GM20431 (cell line): Measurements from ENCODE around the gene GFAP.

Experiments
- in situ Hi-C: fragments of 300-500 bp; cut with MseI, MboI; formaldehyde crosslinking; loops from one replicate; pipeline ENCODE4 v1.15.0; 2020; ENCODE audit warnings: low sequenced_read_pairs; ENCODE audit not compliant: unreplicated experiment

Gene GFAP

GRCh38 chr17:44932096-44932786 lies 16.9 kb upstream of the GFAP start:
- in situ Hi-C loops: no loop called here

- in situ Hi-C loops: no loop called here
These were observed 16.1 kb upstream of the GFAP start for GRCh38 chr17:44931376-44931775.

GRCh38 chr17:44930667-44931066 lies 15.4 kb upstream of the GFAP start:
- in situ Hi-C loops: no loop called here

- in situ Hi-C loops: loop anchor here (10.0 kb wide), 1 partner anchor 86 kb away; no protein-coding TSS in a partner anchor
These were observed 13.8 kb upstream of the GFAP start for GRCh38 chr17:44928950-44929720.

- in situ Hi-C loops: loop anchor here (10.0 kb wide), 1 partner anchor 87 kb away; no protein-coding TSS in a partner anchor
These were observed 12.8 kb upstream of the GFAP start for GRCh38 chr17:44928136-44928535.

- in situ Hi-C loops: loop anchor here (10.0 kb wide), 1 partner anchor 87 kb away; no protein-coding TSS in a partner anchor
These were observed 12.4 kb upstream of the GFAP start for GRCh38 chr17:44927696-44928095.

- in situ Hi-C loops: loop anchor here (10.0 kb wide), 1 partner anchor 88 kb away; no protein-coding TSS in a partner anchor
These were observed 11.7 kb upstream of the GFAP start for GRCh38 chr17:44926821-44927525.

- in situ Hi-C loops: loop anchor here (10.0 kb wide), 1 partner anchor 89 kb away; no protein-coding TSS in a partner anchor
These were observed 10.7 kb upstream of the GFAP start for GRCh38 chr17:44925731-44926697.

GRCh38 chr17:44924107-44924544 lies 8.8 kb upstream of the GFAP start:
- in situ Hi-C loops: loop anchor here (10.0 to 25.0 kb wide), 2 partner anchors 91 to 188 kb away; no protein-coding TSS in a partner anchor

- in situ Hi-C loops: loop anchor here (10.0 to 25.0 kb wide), 2 partner anchors 92 to 189 kb away; no protein-coding TSS in a partner anchor
These were observed 7.6 kb upstream of the GFAP start for GRCh38 chr17:44922746-44923470.

- in situ Hi-C loops: loop anchor here (10.0 to 25.0 kb wide), 2 partner anchors 93 to 190 kb away; no protein-coding TSS in a partner anchor
These were observed 6.8 kb upstream of the GFAP start for GRCh38 chr17:44922136-44922535.

GRCh38 chr17:44921122-44921882 lies 6.0 kb upstream of the GFAP start:
- in situ Hi-C loops: loop anchor here (10.0 to 25.0 kb wide), 2 partner anchors 93 to 191 kb away; no protein-coding TSS in a partner anchor

GRCh38 chr17:44920565-44920940 lies 5.3 kb upstream of the GFAP start:
- in situ Hi-C loops: loop anchor here (10.0 to 25.0 kb wide), 2 partner anchors 94 to 192 kb away; no protein-coding TSS in a partner anchor

GRCh38 chr17:44919885-44920564 lies 4.7 kb upstream of the GFAP start:
- in situ Hi-C loops: loop anchor here (10.0 to 25.0 kb wide), 2 partner anchors 95 to 192 kb away; no protein-coding TSS in a partner anchor

GRCh38 chr17:44919411-44919810 lies 4.1 kb upstream of the GFAP start:
- in situ Hi-C loops: loop anchor here (25.0 kb wide), 1 partner anchor 193 kb away; no protein-coding TSS in a partner anchor

GRCh38 chr17:44918006-44918405 lies 2.7 kb upstream of the GFAP start:
- in situ Hi-C loops: loop anchor here (25.0 kb wide), 1 partner anchor 194 kb away; no protein-coding TSS in a partner anchor

- in situ Hi-C loops: loop anchor here (25.0 kb wide), 1 partner anchor 195 kb away; no protein-coding TSS in a partner anchor
These were observed 2.2 kb upstream of the GFAP start for GRCh38 chr17:44917456-44917855.
